HFF-Myc (cell line): ENCODE data around the gene CPXM2.

Experiments
- DNase-seq: peaks from one replicate; pipeline ENCODE4 v3.0.0-alpha.2; 2011; ENCODE audit warnings: low read depth; ENCODE audit errors: extremely low read depth
- H3K4me3 ChIP-seq: replicated peaks from 2 replicates; pipeline ENCODE4 v1.5.1; 2011; ENCODE audit warnings: low read depth, mild to moderate bottlenecking, control low read depth, low read length
- CTCF ChIP-seq: IDR thresholded peaks from 2 replicates; pipeline ENCODE4 v1.5.1; 2012; ENCODE audit warnings: mild to moderate bottlenecking, low read depth, low read length, control low read depth; ENCODE audit errors: missing control alignments

CPXM2 gene

DNA sequence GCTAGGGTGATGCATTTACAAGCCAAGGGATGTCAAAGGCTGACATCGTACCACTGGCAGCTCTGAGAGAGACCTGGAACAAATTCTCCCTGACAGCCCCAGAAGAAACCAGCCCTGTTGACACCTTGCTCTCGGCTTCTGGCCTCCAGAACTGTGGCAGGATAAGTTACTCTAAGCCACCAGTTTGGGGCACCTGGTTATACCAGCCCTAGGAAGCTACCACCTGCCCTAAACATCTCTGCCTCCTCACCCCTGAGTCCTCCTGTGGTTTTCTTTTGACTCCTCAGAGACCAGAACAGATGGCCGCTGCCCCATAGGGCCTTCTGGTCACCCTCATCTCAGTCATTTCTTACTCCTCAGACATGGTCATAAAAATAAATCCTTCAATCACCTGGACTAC lies 107.4 kb downstream of the CPXM2 start:
- no peak for TF ChIP-seq CTCF
- no peak overlapping the region for H3K4me3 ChIP-seq
- DNase-seq: no peak

DNA sequence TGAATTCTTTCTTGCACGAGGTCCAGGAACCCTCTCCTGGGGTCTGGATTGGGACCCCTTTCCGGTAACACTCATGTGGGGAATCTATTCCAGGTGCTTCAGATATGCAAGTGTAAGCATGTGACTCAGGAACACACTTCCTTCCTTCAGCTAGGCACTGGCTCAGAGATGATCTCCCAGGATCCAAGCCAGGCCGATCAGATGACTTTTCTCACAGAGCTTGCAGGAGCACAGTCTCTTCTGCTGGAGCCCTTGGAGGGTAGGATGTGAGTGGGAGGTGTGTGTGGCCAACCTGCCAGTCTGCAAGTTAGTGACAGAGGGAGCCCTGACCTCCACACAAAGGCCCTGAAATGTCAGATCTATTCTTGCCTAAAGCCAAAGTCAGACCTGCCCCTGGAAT lies 108.3 kb downstream of the CPXM2 start:
- TF ChIP-seq CTCF: no peak
- H3K4me3 ChIP-seq: no peak overlapping the region
- DNase-seq: no peak

DNA sequence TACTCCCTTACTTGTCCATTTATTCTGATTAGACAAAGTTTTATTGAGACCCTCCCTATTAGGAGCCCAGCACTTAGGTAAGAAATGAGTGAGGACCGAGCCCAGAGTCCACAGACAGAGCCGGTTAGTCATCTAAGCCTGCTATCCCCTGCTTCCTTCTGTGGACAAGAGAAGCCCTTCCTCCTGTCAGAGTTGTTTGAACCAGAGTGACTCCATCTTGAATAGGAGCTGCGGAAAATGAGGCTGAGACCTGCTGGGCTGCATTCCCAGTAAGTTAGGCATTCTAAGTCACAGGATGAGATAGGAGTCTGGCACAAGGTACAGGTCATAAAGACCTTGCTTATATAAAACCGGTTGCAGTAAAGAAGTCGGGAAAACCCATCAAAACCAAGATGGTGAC lies 109.1 kb downstream of the CPXM2 start:
- DNase-seq: no peak

GRCh38 chr10:123781956-123782500 lies 109.6 kb downstream of the CPXM2 start:
- no peak for TF ChIP-seq CTCF
- DNase-seq: no peak
- no peak overlapping the region for H3K4me3 ChIP-seq

More for the DNA sequence above, 109.1 kb downstream of the CPXM2 start:
- TF ChIP-seq CTCF: no peak
- no peak overlapping the region for H3K4me3 ChIP-seq

- no peak for TF ChIP-seq CTCF
- H3K4me3 ChIP-seq: no peak overlapping the region
- no peak for DNase-seq
These were observed 110.2 kb downstream of the CPXM2 start for GRCh38 chr10:123781324-123781900.

- DNase-seq: no peak
- TF ChIP-seq CTCF: no peak
- no peak overlapping the region for H3K4me3 ChIP-seq
These were observed 112.7 kb downstream of the CPXM2 start for GRCh38 chr10:123778719-123779517.
